ENCODE measurements around the gene PCNX1.

Gene PCNX1

DNA sequence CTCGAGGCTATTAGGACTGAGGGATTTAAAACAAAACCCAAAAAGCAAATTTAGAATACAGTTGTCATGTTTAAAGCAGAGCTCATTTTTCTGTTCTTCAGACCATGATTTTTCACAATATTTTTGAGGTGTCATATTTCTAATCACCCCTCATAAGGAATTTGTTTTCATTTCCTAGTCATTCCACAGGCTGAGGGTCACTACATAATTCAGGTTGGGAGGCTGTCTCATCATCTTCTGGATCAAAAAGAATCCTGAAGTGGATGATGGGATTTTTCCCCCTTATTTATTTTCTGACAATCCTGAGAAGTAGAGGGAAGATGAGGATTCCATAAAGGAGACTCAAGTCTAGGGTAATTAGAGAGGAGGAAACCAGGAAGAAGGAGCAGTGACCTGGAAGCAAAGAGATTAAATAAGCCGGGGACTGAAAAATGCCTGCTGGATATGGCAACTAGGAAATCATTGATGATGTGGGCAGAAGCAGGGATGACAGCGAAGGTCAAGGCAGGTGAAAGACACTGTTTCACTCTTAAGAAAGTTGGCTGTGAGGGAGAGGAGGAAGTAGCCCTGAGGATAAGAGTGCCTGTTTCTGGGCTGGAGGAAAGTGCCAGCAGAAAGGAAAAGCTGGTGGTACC is 9.0 kb upstream of the PCNX1 start:
- Mint-ChIP-seq H3K27me3 (no peaks in the 10 kb centered on the region), H3K4me3 (no peak overlapping the region), H3K9me3 (no peaks in the 10 kb centered on the region), H3K27ac (peak overlapping the region; percentile 39), H3K4me1 (peaks cover 39% of the 10 kb centered on the region), H3K36me3 (peaks cover 1% of the 10 kb centered on the region)

DNA sequence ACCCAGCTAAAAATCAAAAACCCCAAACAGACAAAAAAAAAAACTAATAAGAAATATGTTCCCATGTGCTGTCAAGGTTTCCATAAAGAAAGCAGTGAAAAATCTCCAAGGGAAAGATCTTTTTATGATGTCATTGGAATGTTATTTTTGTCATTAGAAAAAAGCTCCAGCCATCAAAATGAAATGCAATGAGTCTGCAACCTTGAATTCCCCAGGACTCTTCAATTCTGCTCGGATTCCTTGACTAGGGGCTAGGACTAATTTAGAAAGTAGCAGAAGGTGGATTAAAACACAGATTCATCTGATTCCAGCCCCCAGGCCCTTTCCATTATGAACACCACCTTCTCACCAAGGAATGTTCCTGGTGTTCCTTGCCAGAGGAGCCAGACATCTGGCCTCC is 6.0 kb upstream of the PCNX1 start:
- Mint-ChIP-seq H3K36me3 (peaks cover under 1% of the 10 kb centered on the region), H3K4me1 (peaks cover 45% of the 10 kb centered on the region), H3K27ac (no peak overlapping the region), H3K4me3 (no peak overlapping the region), H3K9me3 (no peaks in the 10 kb centered on the region), H3K27me3 (no peaks in the 10 kb centered on the region)

DNA sequence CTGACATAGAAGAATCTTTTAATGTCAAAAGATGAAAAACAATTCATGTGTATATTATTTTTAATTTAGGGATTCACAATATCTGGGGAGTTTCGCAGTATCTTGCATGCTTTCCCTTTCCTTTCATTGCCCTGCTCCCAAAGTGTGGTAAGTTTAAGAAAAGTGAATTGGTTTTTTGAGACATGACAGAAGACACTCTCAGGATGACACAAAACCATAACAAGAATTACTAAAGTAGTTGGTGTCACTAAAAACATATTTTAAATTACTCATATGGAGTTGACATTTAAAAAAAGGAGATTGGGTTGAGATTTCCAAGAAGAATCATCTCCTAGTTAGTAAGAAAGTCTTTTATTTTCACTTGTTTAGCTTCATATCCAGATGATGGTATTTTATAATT is 5.1 kb upstream of the PCNX1 start:
- Mint-ChIP-seq H3K27ac (no peak overlapping the region), H3K27me3 (no peaks in the 10 kb centered on the region), H3K36me3 (no peaks in the 10 kb centered on the region), H3K4me1 (peaks cover 54% of the 10 kb centered on the region), H3K9me3 (no peaks in the 10 kb centered on the region), H3K4me3 (no peak overlapping the region)

DNA sequence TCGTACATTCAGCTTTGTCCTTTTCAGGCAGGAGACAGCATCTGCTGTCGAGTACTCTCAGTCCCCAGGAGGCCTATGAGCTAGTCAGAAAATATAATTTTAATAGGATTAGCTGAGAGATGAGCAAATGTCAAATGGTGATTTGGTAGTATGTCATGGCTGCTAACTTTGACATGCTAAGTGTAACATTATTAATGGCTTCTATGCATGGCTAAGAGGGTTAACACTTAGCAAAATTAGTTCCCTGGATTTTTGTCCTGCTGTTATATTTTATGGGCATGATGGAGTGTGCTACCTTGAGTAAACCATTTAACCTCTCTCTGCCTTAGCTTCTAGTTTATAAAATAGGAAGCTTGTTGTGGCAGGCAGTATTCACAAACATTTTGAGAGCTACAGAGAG is 2.9 kb upstream of the PCNX1 start:
- no peaks in the 10 kb centered on the region for H3K9me3 Mint-ChIP-seq
- no peak overlapping the region for H3K27ac Mint-ChIP-seq
- H3K4me1 Mint-ChIP-seq = peaks cover 54% of the 10 kb centered on the region

DNA sequence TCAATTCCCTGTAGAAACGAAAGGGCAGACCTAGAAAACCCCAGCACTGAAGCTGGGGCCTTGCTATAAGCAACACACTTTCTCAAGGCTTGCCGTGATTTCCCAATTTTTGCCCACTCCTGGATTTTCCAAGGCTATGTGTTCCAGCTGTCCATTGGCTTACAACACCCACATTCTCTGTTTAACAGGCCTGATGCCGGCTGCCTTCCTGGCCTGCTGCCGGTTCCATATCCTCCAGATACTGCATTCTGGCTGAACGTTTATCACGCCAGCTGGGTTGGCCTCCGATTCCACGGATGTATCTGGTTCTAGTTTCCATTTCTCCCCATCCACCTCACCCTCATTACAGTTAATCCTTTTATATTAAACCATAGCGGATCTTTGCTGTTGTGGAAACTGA is 2.0 kb upstream of the PCNX1 start:
- no peaks in the 10 kb centered on the region for H3K9me3 Mint-ChIP-seq
- H3K27me3 Mint-ChIP-seq = no peaks in the 10 kb centered on the region
- H3K36me3 Mint-ChIP-seq = peaks cover 2% of the 10 kb centered on the region
- peak overlapping the region; percentile 51 for H3K27ac Mint-ChIP-seq
- H3K4me1 Mint-ChIP-seq = peaks cover 62% of the 10 kb centered on the region
- no peak overlapping the region for H3K4me3 Mint-ChIP-seq

More for the DNA sequence above, 2.9 kb upstream of the PCNX1 start:
- no peak overlapping the region for H3K4me3 Mint-ChIP-seq
- no peaks in the 10 kb centered on the region for H3K36me3 Mint-ChIP-seq
- no peaks in the 10 kb centered on the region for H3K27me3 Mint-ChIP-seq

DNA sequence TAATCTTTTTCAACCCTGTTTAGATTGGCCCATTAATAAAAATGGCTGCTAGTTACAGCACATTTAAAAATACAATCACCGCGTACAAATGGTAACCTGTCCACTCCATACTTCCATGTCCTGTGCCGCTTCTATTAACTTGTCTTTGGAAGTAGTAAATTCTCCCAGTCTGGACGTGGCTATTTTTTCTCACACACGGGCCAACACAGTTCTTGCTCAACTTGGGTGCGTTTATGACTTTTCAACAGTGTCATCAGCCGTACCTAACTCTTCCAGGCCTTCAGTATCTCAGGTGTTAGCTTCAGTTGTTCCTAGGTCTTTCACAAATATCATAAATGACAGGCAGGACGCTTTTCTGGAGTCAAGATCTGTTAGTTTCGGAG is 475 bp upstream of the PCNX1 start:
- H3K4me3 Mint-ChIP-seq = peak overlapping the region; percentile 96
- no peaks in the 10 kb centered on the region for H3K9me3 Mint-ChIP-seq
- peak overlapping the region; percentile 99 for H3K27ac Mint-ChIP-seq
- peaks cover 73% of the 10 kb centered on the region for H3K4me1 Mint-ChIP-seq
- H3K36me3 Mint-ChIP-seq = peaks cover 2% of the 10 kb centered on the region
- H3K27me3 Mint-ChIP-seq = no peaks in the 10 kb centered on the region

DNA sequence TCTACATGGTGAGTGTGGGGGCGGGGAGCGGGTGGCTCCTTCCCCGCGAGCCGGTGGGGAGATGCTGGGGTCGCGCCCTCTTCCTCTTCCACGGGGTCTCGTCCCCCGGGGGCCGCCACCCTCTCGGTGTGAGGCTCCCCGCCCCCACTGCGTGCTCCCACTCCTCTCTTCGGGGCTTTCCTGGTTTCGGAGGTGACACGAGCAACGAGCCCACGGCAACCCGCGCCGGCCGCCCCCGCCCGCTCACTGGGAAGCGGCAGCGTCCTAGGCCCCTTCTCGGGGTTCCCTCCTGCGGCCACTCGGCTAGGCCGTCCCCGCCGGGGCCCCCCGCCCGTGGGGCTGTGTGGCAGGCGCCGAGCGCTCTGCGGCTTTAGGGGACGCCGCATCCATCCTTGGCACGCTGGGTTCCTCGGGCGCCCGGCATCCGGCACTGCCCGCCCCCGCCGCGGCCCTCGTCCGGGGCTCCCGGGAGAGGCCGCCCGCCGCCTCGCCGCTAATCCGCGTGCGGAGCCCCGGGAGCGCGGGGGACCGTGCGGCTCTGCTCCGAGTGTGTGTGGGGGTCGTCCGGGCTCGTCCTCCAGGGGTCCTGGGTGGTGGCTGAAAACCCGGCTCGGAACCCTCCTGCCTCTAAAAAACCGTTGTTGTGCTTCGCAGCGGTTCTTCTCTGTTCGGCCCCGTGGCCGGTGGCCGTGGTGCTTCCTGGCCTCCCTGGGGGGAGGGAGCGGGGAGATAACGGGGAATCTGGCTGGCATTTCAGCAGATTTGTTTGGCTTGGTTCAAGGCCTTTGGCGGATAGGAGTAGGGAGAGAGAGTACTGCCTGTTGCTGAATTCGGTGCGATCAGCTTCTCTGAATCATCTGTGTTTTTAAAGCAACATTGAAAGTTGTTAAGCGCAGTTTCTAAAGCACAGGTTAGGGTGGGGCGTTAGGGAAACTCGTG is 1.0 kb downstream of the PCNX1 start:
- Mint-ChIP-seq H3K4me1 (peaks cover 81% of the 10 kb centered on the region), H3K4me3 (peak overlapping the region; percentile 96), H3K27me3 (no peaks in the 10 kb centered on the region), H3K36me3 (peaks cover 3% of the 10 kb centered on the region), H3K9me3 (no peaks in the 10 kb centered on the region), H3K27ac (peak overlapping the region; percentile 92)

DNA sequence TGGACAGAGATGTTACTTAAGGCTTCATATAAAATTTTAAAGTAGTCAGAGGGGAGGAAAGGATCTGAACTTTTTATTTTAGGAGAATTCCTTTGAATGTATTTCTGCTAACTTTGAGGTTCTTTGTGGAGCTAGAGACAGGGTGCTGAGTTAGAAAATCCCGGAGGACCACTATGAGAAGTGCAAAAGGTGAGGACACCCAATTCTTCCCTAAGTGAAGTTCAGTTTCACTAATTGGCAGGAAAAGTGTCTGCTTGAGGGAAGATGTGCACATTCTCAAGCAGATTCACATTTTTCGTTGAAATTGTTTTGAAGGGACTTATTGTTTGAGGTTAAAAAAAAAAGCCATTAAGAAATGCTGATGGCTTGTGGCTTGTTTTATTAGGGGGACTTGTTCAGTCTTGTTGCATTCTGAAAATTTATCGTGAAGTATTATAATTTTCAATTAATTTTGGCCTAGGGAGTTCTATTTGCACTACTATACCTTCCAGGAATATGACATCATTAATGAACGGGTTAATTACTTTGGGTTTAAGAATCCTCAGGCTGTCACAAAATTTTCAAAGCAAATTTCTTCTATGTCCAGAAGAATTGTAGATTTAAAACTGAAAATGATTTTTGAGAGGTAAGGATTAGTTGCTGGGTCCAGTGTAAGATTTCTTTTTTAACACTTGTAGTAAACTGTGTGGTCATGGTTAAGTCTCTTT is 1.8 kb downstream of the PCNX1 start:
- Mint-ChIP-seq H3K27me3 (no peaks in the 10 kb centered on the region), H3K27ac (peak overlapping the region; percentile 92), H3K9me3 (no peaks in the 10 kb centered on the region), H3K36me3 (peaks cover 3% of the 10 kb centered on the region), H3K4me1 (peaks cover 73% of the 10 kb centered on the region), H3K4me3 (peak overlapping the region; percentile 88)

DNA sequence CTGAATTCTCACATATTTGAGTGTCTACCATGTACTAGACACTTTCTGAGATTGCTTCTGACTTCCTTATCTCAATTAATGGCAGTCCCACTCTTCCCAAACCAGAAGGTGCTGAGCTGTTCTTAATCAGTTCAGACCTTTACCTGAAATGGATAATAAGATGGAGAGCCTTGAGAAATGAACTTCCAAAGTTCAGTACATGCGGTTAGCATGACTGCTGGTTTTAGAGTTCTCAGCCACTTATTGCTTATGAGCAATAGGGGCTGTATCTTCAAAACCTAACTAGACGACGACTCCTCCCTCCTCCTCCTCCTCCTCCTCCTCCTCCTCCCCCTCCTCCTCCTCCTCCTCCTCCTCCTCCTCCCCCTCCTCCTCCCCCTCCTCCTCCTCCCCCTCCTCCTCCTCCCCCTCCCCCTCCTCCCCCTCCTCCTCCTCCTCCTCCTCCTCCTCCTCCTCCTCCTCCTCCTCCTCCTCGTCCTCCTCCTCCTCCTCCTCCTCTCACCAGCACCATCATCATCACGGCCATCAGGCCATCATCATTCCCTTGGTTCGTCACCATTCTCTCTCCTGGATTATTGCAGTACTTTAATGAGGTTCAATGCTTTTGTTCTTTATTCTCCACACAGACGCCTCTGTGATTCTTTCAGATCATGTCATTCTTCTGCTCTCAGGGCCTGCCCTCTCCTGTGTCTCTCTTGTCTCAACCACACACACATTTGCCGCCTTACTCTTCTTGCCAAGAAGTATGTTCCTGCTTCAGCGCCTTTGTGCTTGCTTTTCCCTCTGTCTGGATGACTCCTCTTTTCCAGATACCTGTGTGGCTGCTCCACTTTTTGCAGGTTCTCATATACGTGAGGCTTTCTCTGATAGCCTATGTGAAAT is 2.7 kb downstream of the PCNX1 start:
- no peaks in the 10 kb centered on the region for H3K9me3 Mint-ChIP-seq
- H3K4me1 Mint-ChIP-seq = peaks cover 72% of the 10 kb centered on the region
- H3K36me3 Mint-ChIP-seq = peaks cover 3% of the 10 kb centered on the region
- no peaks in the 10 kb centered on the region for H3K27me3 Mint-ChIP-seq
- H3K4me3 Mint-ChIP-seq = peak overlapping the region; percentile 88
- peak overlapping the region; percentile 93 for H3K27ac Mint-ChIP-seq

DNA sequence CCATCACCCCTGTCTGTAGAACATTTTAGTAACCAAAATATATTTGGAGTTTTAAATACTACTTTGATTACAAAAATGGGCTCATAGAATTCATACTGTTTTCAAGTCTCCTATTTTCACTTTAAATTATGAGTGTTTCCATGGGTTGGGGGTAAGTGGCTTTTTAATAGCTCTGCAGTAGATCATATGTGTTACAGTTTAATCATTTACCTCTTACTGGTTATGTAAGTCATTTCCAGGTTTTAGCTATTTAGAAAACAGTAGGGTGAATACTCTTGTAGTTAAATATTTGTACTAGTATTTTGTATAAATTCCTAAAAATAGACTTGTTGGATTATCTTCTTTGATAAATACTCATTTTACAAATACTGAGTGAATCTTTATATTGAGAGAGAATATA is 8.2 kb downstream of the PCNX1 start:
- H3K27me3 Mint-ChIP-seq = no peaks in the 10 kb centered on the region
- H3K36me3 Mint-ChIP-seq = peaks cover 8% of the 10 kb centered on the region
- peaks cover 87% of the 10 kb centered on the region for H3K4me1 Mint-ChIP-seq
- peak overlapping the region; percentile 96 for H3K27ac Mint-ChIP-seq
- peak overlapping the region; percentile 68 for H3K4me3 Mint-ChIP-seq
- peaks cover 4% of the 10 kb centered on the region for H3K9me3 Mint-ChIP-seq

DNA sequence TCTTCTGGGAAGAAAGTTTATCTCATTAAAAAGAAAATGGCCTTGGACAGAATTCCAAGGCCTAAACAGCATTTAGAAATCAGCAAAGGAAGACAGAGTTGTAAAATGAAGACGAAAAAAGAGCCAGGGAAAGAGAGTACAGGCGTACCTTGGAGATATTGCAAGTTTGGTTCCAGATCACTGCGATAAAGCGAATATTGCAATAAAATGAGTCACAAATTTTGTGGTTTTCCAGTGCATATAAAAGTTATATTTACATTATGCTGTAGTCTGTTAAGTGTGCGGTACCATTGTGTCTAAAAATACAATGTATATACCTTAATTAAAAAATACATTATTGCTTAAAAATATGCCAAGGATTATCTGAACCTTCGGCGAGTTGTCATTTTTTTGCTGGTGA is 9.0 kb downstream of the PCNX1 start:
- H3K27ac Mint-ChIP-seq = peak overlapping the region; percentile 96
- H3K4me3 Mint-ChIP-seq = peak overlapping the region; percentile 68
- peaks cover 87% of the 10 kb centered on the region for H3K4me1 Mint-ChIP-seq
- no peaks in the 10 kb centered on the region for H3K27me3 Mint-ChIP-seq
- H3K36me3 Mint-ChIP-seq = peaks cover 8% of the 10 kb centered on the region
- peaks cover 4% of the 10 kb centered on the region for H3K9me3 Mint-ChIP-seq

DNA sequence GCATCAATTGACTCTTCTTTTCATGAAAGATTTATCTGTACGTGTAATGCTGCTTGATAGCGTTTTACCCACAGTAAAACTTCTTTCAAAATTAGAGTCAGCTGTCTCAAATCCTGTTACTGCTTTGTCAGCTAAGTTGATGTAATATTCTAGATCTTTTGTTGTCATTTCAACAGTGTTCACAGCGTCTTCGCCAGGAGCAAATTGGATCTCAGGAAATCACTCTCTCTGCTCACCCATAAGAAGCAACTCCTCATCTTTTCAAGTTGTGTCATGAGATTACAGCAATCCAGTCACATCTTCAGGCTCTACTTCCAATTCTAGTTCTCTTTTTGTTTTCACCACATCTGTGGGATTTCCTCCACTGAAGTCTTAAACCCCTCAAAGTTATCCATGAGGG is 9.5 kb downstream of the PCNX1 start:
- peak overlapping the region; percentile 83 for H3K27ac Mint-ChIP-seq
- H3K4me1 Mint-ChIP-seq = peaks cover 87% of the 10 kb centered on the region
- H3K36me3 Mint-ChIP-seq = peaks cover 8% of the 10 kb centered on the region
- no peaks in the 10 kb centered on the region for H3K27me3 Mint-ChIP-seq
- peak overlapping the region; percentile 4 for H3K4me3 Mint-ChIP-seq
- H3K9me3 Mint-ChIP-seq = peaks cover 4% of the 10 kb centered on the region

DNA sequence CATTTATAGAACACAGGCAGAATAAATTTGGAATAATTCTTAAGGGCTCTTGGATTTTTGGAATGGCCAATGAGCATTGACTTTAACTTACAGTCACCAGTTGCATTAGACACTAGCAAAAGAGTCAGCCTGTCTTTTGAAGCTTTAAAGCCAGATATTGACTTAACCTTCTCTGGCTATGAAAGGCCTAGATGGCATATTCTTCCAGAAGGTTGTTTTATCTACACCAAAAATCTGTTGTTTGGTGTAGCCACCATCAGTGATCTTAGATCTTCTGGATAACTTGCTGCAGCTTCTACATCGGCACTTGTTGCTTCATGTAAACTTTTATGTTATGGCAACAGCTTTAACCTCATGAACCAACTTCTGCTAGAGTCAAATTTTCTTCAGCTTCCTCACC is 10.4 kb downstream of the PCNX1 start:
- peak overlapping the region; percentile 26 for H3K4me3 Mint-ChIP-seq
- peaks cover 86% of the 10 kb centered on the region for H3K4me1 Mint-ChIP-seq
- H3K9me3 Mint-ChIP-seq = peaks cover 4% of the 10 kb centered on the region
- peak overlapping the region; percentile 83 for H3K27ac Mint-ChIP-seq
- no peaks in the 10 kb centered on the region for H3K27me3 Mint-ChIP-seq
- peaks cover 8% of the 10 kb centered on the region for H3K36me3 Mint-ChIP-seq

DNA sequence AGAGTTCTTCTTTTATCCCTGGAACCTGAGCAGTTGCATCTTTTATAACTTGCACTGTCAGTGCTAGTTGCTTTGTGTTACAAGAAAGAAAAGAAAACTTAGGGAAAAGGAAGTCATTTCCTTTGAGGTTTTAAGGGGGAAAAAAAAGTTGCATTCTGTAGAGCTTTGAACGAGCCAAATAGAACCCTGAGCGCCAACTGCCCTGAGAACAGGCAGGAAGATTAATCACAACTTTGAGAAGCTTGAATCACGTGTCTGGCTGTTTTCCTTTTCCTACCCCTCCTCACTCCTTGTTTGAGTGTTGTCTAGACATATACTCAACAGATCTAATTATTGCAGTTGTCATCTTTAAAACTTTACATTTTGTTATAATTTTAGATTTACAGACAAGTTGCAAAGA is 12.5 kb downstream of the PCNX1 start:
- Mint-ChIP-seq H3K9me3 (peaks cover 4% of the 10 kb centered on the region), H3K27ac (peak overlapping the region; percentile 90), H3K27me3 (no peaks in the 10 kb centered on the region), H3K36me3 (peaks cover 6% of the 10 kb centered on the region), H3K4me1 (peaks cover 91% of the 10 kb centered on the region), H3K4me3 (peak overlapping the region; percentile 66)

DNA sequence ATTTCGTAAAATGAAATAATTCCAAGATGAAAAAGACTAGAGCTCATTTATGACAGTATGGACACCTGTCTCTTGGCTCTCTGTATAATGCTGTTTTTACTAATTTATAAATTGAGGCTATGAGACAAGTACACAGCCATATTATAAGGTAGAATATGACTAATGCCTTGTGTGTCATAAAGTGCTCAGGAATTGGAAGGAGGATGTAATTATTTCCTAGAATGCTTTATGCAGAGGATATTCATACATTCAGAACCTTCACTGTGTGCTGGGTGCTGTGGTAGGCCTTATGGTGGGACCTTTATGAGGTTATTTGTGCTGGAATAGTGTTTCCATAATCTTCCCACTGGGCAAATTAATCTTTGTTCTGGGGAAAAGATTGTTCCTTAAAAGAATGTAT is 13.3 kb downstream of the PCNX1 start:
- H3K9me3 Mint-ChIP-seq = peaks cover 4% of the 10 kb centered on the region
- peaks cover 90% of the 10 kb centered on the region for H3K4me1 Mint-ChIP-seq
- H3K27me3 Mint-ChIP-seq = no peaks in the 10 kb centered on the region
- peak overlapping the region; percentile 66 for H3K4me3 Mint-ChIP-seq
- peaks cover 6% of the 10 kb centered on the region for H3K36me3 Mint-ChIP-seq
- peak overlapping the region; percentile 90 for H3K27ac Mint-ChIP-seq
